MM.1S (cell line): ENCODE data around the gene TMEM170A.
"Not testable (repeated sequence)": the region's sequence is repeated elsewhere in the genome, so short reads cannot be mapped to it uniquely, and the experiment has no call there.

ENCODE experiments used
- DNase-seq: peaks from one replicate; pipeline ENCODE4 v3.0.0-alpha.2; 2015
- H2AFZ ChIP-seq: fragments of 300-600 bp; sonication (generic); 2 replicates; pipeline ENCODE4 v1.6.0; 2016; ENCODE audit warnings: antibody characterized with exemption, low read length
- H3F3A ChIP-seq: fragments of 300-600 bp; sonication (generic); 2 replicates; pipeline ENCODE4 v1.6.1; 2016; ENCODE audit warnings: mild to moderate bottlenecking, antibody characterized with exemption, low read length, moderate library complexity, mixed read lengths; ENCODE audit not compliant: insufficient read depth
- H3K27ac ChIP-seq: fragments of 300-600 bp; sonication (generic); 2 replicates; pipeline ENCODE4 v1.5.1; 2016; ENCODE audit warnings: mild to moderate bottlenecking, low read length
- H3K27me3 ChIP-seq: fragments of 300-600 bp; sonication (generic); replicated peaks from 2 replicates; pipeline ENCODE4 v1.6.0; 2016; ENCODE audit warnings: low read length; ENCODE audit not compliant: insufficient read depth
- H3K36me3 ChIP-seq: fragments of 300-600 bp; sonication (generic); replicated peaks from 2 replicates; pipeline ENCODE4 v1.6.1; 2016; ENCODE audit warnings: mild to moderate bottlenecking, low read length, mixed read lengths; ENCODE audit not compliant: insufficient read depth
- H3K4me1 ChIP-seq: fragments of 300-600 bp; sonication (generic); 2 replicates; pipeline ENCODE4 v1.6.1; 2016; ENCODE audit warnings: low read length, mixed read lengths
- H3K4me2 ChIP-seq: fragments of 300-600 bp; sonication (generic); 2 replicates; pipeline ENCODE4 v1.6.0; 2016; ENCODE audit warnings: low read depth, low read length
- H3K4me3 ChIP-seq: fragments of 300-600 bp; sonication (generic); 2 replicates; pipeline ENCODE4 v1.5.1; 2016; ENCODE audit warnings: low read length, mixed read lengths
- H3K79me2 ChIP-seq: fragments of 300-600 bp; sonication (generic); 2 replicates; pipeline ENCODE4 v1.6.1; 2016; ENCODE audit warnings: mixed run types, low read length, mixed read lengths
- H3K9ac ChIP-seq: fragments of 300-600 bp; sonication (generic); 2 replicates; pipeline ENCODE4 v1.6.1; 2016; ENCODE audit warnings: low read length, mixed read lengths
- H3K9me2 ChIP-seq: fragments of 300-600 bp; sonication (generic); replicated peaks from 2 replicates; pipeline ENCODE4 v1.6.1; 2016; ENCODE audit warnings: mild to moderate bottlenecking, low read length, mixed read lengths; ENCODE audit not compliant: insufficient read depth
- H3K9me3 ChIP-seq: fragments of 300-600 bp; sonication (generic); replicated peaks from 2 replicates; pipeline ENCODE4 v1.6.1; 2016; ENCODE audit warnings: mild to moderate bottlenecking, low read length, mixed read lengths; ENCODE audit not compliant: insufficient read depth
- H4K20me1 ChIP-seq: fragments of 300-600 bp; sonication (generic); 2 replicates; pipeline ENCODE4 v1.6.1; 2016; ENCODE audit warnings: mild to moderate bottlenecking, low read length, moderate library complexity, mixed read lengths; ENCODE audit not compliant: insufficient read depth
- CTCF ChIP-seq: fragments of 300-600 bp; sonication (generic); IDR thresholded peaks from 2 replicates; pipeline ENCODE4 v1.5.1; 2016; ENCODE audit warnings: antibody characterized with exemption, low read length, mixed read lengths
- EZH2 ChIP-seq: fragments of 300-600 bp; sonication (generic); optimal IDR thresholded peaks from 2 replicates; pipeline ENCODE3; 2017; ENCODE audit warnings: low read depth, mild to moderate bottlenecking, antibody characterized with exemption, low read length, mixed read lengths
- EZH2phosphoT487 ChIP-seq: fragments of 300-600 bp; sonication (generic); IDR thresholded peaks from 2 replicates; pipeline ENCODE4 v1.6.1; 2018; ENCODE audit warnings: antibody characterized with exemption, low read length

TMEM170A gene

GRCh38 chr16:75471723-75472633, 7.5 kb upstream of the TMEM170A start:
- Histone ChIP-seq H3K79me2 (no peaks in the 10 kb centered on the region), H3F3A (no peaks in the 10 kb centered on the region), H3K4me3 (no peak overlapping the region), H3K27ac (no peak overlapping the region), H4K20me1 (no peaks in the 10 kb centered on the region), H3K9ac (no peak overlapping the region), H3K9me2 (no peaks in the 10 kb centered on the region), H3K36me3 (no peaks in the 10 kb centered on the region), H3K4me2 (no peak overlapping the region), H3K4me1 (no peaks in the 10 kb centered on the region), H3K9me3 (no peaks in the 10 kb centered on the region), H2AFZ (no peak overlapping the region), H3K27me3 (no peaks in the 10 kb centered on the region)
- TF ChIP-seq EZH2 (no peak), CTCF (peak; percentile 54)
- peak; percentile 14 for DNase-seq

GRCh38 chr16:75466760-75467159, 2.3 kb upstream of the TMEM170A start:
- no peaks in the 10 kb centered on the region for H3K36me3 ChIP-seq
- no peaks in the 10 kb centered on the region for H3K9me3 ChIP-seq
- no peaks in the 10 kb centered on the region for H3K4me1 ChIP-seq
- no peaks in the 10 kb centered on the region for H3K9me2 ChIP-seq
- peaks cover 23% of the 10 kb centered on the region for H3K79me2 ChIP-seq
- H3K9ac ChIP-seq, result no peak overlapping the region
- no peaks in the 10 kb centered on the region for H3K27me3 ChIP-seq
- TF ChIP-seq CTCF, result no peak
- no peak for TF ChIP-seq EZH2
- TF ChIP-seq EZH2phosphoT487, result no peak
- no peaks in the 10 kb centered on the region for H3F3A ChIP-seq
- H3K27ac ChIP-seq, result no peak overlapping the region
- H4K20me1 ChIP-seq, result no peaks in the 10 kb centered on the region
- DNase-seq, result no peak
- no peak overlapping the region for H3K4me2 ChIP-seq
- H3K4me3 ChIP-seq, result no peak overlapping the region
- H2AFZ ChIP-seq, result no peak overlapping the region

- H3K27me3 ChIP-seq, H3K27ac ChIP-seq, H3K4me1 ChIP-seq, H3K9me2 ChIP-seq, H3K36me3 ChIP-seq, H4K20me1 ChIP-seq, H3F3A ChIP-seq, H3K9me3 ChIP-seq: not testable (repeated sequence)
- Histone ChIP-seq H3K4me2 (peak overlapping the region; percentile 43; the same call in 1 of the 2 replicates), H3K79me2 (peaks cover 51% of the 10 kb centered on the region), H2AFZ (0 out of 2 replicates have a peak overlapping the region, but pooled peaks have one; percentile 35), H3K9ac (peak overlapping the region; percentile 79), H3K4me3 (peak overlapping the region; percentile 73)
- peak; percentile 14 for DNase-seq
These were observed 934 bp downstream of the TMEM170A start for GRCh38 chr16:75463389-75464121.
